ENCODE data around the gene FBXO44. TPM values are rescaled to one million over a fixed set of nuclear protein-coding genes. Genes with fewer than 3 reads are reported as not detected.

The FBXO44 gene
- total RNA-seq, 1 experiment from 2014 or later: 70.8 TPM

DNA sequence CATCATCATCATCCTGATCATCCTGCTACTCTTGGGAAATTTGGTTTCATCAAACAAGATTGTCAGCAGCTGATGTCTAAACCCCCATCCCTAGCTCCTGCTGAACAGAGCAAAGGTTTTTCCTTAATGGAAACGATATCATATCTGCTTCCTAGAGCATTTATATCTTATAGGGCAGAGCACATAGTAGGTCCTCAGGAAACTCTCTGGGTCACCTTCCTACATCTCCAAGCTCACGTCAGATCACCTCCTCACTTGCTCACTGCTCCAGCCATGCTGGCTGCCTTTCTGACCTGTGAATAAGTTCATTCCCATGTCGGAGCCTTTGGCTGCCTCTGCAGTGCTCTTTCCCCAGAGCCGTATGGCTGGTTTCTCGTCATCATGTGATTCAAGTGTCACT, 10.9 kb upstream of the FBXO44 start:
- DNase-seq (ENCODE audit: low read depth, low spot score) (no peak), ATAC-seq (no peak)
- no TSS peak for BruUV-seq (replicated peaks)
- Histone ChIP-seq H3K9me3 (ENCODE audit: control insufficient read depth, insufficient read depth, low read depth, low read length) (no peaks in the 10 kb centered on the region), H3K4me3 (ENCODE audit: low read depth in 2 of 2, low read length in 2 of 2) (no peak overlapping the region), H3K36me3 (ENCODE audit: control insufficient read depth, insufficient read depth, low read length) (no peaks in the 10 kb centered on the region), H3K4me1 (ENCODE audit: control insufficient read depth, insufficient read depth, low read length) (no peaks in the 10 kb centered on the region; the same call in 1 of the 2 replicates), H3K27ac (ENCODE audit: low read length) (no peak overlapping the region), H3K27me3 (ENCODE audit: control insufficient read depth, insufficient read depth, low read length) (peaks cover 5% of the 10 kb centered on the region; the same call in 1 of the 2 replicates)
- POLR2A ChIA-PET: no interaction called here
- intact Hi-C loops (cut with micrococcal nuclease; ENCODE audit: unreplicated experiment) (loop anchor here (5.0 to 10.0 kb wide), 3 partner anchors 309 to 609 kb away; no protein-coding TSS in a partner anchor), in situ Hi-C loops (cut with HindIII; ENCODE audit: low pct_unique_long_range_greater_than_20kb, low sequenced_read_pairs) (no loop called here)
- CTCF ChIA-PET: interaction anchor here (0.6 to 1.0 kb wide), 5 partner anchors 22 to 606 kb away, joined by 3 to 7 read pairs (median 4); no protein-coding TSS in a partner anchor
- TF ChIP-seq TCF7L2 (IDR thresholded peaks at IDR 0.05; ENCODE audit: low read depth, low read length): no peak
- TF ChIP-seq POLR2AphosphoS5 (IDR thresholded peaks at IDR 0.05; ENCODE audit: low read depth, low read length): no peak
- TF ChIP-seq, protein P1, sequence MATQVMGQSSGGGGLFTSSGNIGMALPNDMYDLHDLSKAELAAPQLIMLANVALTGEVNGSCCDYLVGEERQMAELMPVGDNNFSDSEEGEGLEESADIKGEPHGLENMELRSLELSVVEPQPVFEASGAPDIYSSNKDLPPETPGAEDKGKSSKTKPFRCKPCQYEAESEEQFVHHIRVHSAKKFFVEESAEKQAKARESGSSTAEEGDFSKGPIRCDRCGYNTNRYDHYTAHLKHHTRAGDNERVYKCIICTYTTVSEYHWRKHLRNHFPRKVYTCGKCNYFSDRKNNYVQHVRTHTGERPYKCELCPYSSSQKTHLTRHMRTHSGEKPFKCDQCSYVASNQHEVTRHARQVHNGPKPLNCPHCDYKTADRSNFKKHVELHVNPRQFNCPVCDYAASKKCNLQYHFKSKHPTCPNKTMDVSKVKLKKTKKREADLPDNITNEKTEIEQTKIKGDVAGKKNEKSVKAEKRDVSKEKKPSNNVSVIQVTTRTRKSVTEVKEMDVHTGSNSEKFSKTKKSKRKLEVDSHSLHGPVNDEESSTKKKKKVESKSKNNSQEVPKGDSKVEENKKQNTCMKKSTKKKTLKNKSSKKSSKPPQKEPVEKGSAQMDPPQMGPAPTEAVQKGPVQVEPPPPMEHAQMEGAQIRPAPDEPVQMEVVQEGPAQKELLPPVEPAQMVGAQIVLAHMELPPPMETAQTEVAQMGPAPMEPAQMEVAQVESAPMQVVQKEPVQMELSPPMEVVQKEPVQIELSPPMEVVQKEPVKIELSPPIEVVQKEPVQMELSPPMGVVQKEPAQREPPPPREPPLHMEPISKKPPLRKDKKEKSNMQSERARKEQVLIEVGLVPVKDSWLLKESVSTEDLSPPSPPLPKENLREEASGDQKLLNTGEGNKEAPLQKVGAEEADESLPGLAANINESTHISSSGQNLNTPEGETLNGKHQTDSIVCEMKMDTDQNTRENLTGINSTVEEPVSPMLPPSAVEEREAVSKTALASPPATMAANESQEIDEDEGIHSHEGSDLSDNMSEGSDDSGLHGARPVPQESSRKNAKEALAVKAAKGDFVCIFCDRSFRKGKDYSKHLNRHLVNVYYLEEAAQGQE (IDR thresholded peaks at IDR 0.05; ENCODE audit: insufficient read depth in 1 of 2, low read depth in 2 of 2, low read length in 1 of 2): no peak
- no peak for TF ChIP-seq SIN3A (IDR thresholded peaks at IDR 0.05; ENCODE audit: borderline replicate concordance, insufficient read depth, low read depth, low read length)
- TF ChIP-seq, protein P2, sequence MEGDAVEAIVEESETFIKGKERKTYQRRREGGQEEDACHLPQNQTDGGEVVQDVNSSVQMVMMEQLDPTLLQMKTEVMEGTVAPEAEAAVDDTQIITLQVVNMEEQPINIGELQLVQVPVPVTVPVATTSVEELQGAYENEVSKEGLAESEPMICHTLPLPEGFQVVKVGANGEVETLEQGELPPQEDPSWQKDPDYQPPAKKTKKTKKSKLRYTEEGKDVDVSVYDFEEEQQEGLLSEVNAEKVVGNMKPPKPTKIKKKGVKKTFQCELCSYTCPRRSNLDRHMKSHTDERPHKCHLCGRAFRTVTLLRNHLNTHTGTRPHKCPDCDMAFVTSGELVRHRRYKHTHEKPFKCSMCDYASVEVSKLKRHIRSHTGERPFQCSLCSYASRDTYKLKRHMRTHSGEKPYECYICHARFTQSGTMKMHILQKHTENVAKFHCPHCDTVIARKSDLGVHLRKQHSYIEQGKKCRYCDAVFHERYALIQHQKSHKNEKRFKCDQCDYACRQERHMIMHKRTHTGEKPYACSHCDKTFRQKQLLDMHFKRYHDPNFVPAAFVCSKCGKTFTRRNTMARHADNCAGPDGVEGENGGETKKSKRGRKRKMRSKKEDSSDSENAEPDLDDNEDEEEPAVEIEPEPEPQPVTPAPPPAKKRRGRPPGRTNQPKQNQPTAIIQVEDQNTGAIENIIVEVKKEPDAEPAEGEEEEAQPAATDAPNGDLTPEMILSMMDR (IDR thresholded peaks at IDR 0.05): no peak

DNA sequence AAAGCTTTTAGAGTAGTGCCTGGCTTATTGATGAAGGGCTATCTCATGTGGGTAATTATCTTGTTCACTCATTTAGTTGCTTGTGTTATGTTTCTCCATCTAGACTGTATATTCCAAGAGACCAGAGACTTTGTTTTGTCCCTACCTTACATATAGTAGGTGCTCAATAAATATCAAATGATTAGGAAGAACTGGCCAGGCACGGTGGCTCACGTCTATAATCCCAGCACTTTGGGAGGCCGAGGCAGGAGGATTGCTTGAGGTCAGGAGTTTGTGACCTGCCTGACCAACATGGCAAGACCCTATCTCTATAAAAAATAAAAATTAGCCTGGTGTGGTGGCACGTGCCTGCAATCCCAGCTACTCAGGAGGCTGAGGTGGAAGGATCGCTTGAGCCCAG, 9.4 kb upstream of the FBXO44 start:
- ATAC-seq (no peak), DNase-seq (ENCODE audit: low read depth, low spot score) (no peak)
- Histone ChIP-seq H3K9me3 (ENCODE audit: control insufficient read depth, insufficient read depth, low read depth, low read length) (no peaks in the 10 kb centered on the region), H3K4me1 (ENCODE audit: control insufficient read depth, insufficient read depth, low read length) (peaks cover 10% of the 10 kb centered on the region), H3K27ac (ENCODE audit: low read length) (no peak overlapping the region), H3K27me3 (ENCODE audit: control insufficient read depth, insufficient read depth, low read length) (no peaks in the 10 kb centered on the region), H3K4me3 (ENCODE audit: low read depth in 2 of 2, low read length in 2 of 2) (no peak overlapping the region), H3K36me3 (ENCODE audit: control insufficient read depth, insufficient read depth, low read length) (no peaks in the 10 kb centered on the region)
- in situ Hi-C loops (cut with HindIII; ENCODE audit: low pct_unique_long_range_greater_than_20kb, low sequenced_read_pairs) (no loop called here), intact Hi-C loops (cut with micrococcal nuclease; ENCODE audit: unreplicated experiment) (loop anchor here (10.0 kb wide), 2 partner anchors 310 to 610 kb away; no protein-coding TSS in a partner anchor)
- ChIA-PET CTCF (interaction anchor here (0.7 to 1.2 kb wide), 5 partner anchors 19 to 608 kb away, joined by 3 to 5 read pairs (median 4); partner anchors contain the start of gene FBXO6), POLR2A (no interaction called here)
- TF ChIP-seq, protein P1 (IDR thresholded peaks at IDR 0.05; ENCODE audit: insufficient read depth in 1 of 2, low read depth in 2 of 2, low read length in 1 of 2): no peak
- TF ChIP-seq, protein P2 (IDR thresholded peaks at IDR 0.05): no peak
- TF ChIP-seq POLR2AphosphoS5 (IDR thresholded peaks at IDR 0.05; ENCODE audit: low read depth, low read length) (no peak), SIN3A (IDR thresholded peaks at IDR 0.05; ENCODE audit: borderline replicate concordance, insufficient read depth, low read depth, low read length) (no peak), TCF7L2 (IDR thresholded peaks at IDR 0.05; ENCODE audit: low read depth, low read length) (no peak)
- BruUV-seq (replicated peaks): no TSS peak

Measured in Panc1 (cell line).